ENCODE measurements around the gene SYT13.

The SYT13 gene

DNA sequence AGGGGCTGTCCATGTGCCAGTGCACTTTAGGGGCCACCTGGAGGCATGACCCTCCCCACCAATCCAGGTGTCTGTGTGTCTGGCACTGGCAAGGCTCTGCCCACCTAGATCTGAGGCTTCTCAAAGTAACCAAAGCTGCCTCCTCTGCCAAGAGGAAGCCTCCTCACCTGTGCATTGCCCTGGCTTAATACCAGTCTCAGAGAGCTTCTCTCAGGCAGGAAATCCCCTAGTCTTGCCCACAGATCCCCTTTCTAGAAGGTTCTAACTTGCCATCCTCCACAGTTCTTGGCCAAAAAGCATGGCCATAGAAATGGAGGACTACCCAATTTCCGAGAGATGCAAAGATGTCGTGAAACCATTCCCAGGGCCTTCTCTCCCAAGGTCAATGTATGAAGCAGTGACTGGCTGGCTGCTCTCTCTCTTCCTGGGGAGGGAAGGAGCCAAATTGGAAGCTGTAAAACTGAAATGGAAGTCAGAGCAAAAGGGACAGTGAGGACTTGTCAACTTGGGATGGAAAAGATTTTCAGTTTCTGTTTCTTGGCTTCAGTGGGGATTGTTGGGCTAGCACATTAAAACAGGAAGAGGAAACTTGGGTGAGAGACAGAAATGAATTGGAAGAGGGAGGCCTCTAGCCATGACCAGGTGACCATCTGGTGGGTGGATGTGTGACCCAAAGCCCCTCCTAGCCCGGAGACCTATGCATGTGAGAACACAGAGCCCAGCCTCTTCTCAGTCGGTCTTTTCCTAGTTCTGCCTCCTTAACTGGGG lies 70.9 kb downstream of the SYT13 start:
- TF ChIP-seq, protein P1, sequence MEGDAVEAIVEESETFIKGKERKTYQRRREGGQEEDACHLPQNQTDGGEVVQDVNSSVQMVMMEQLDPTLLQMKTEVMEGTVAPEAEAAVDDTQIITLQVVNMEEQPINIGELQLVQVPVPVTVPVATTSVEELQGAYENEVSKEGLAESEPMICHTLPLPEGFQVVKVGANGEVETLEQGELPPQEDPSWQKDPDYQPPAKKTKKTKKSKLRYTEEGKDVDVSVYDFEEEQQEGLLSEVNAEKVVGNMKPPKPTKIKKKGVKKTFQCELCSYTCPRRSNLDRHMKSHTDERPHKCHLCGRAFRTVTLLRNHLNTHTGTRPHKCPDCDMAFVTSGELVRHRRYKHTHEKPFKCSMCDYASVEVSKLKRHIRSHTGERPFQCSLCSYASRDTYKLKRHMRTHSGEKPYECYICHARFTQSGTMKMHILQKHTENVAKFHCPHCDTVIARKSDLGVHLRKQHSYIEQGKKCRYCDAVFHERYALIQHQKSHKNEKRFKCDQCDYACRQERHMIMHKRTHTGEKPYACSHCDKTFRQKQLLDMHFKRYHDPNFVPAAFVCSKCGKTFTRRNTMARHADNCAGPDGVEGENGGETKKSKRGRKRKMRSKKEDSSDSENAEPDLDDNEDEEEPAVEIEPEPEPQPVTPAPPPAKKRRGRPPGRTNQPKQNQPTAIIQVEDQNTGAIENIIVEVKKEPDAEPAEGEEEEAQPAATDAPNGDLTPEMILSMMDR (conservative IDR thresholded peaks at IDR 0.05), result no peak
- no peak overlapping the region for H3K27ac ChIP-seq

DNA sequence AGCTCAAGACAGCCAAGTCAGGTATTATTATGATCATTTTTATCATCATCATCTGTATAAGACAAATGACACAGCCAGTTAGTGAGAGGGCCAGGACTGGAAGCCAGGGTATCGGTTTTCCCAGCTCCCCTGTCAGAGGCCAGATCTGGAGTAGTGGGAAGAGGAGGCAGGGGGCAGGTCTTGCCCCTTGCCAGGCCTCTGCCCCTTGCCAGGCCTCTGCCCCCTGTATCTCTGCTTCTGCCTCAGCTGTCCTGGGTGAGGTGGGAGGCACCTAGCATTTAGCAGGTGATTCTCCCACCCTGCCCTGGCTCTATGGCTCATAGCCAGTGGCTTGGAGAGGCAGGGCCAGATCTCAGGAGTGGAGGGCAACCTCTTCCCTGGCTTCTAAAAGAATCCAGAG lies 72.4 kb downstream of the SYT13 start:
- TF ChIP-seq, protein P1 (conservative IDR thresholded peaks at IDR 0.05), result no peak
- H3K27ac ChIP-seq, result no peak overlapping the region

DNA sequence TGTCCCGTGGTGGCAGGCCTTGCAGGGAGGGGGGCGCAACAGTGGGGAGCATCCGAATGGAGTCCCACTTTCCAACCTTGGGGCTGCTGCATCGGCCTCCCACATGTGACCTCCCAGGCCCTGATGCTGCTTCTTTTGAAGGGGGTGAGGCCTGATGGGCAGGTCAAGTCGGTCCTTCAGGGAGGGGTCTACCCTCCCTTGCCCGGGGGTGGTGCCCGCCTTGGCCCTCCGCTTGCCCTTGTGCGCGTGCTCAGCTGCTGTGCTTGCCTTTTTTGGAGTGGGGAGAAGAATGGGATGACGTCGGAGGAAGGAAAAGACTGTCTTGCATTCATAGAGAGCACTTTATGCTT lies 72.8 kb downstream of the SYT13 start:
- TF ChIP-seq, protein P1 (conservative IDR thresholded peaks at IDR 0.05), result no peak
- H3K27ac ChIP-seq, result no peak overlapping the region

DNA sequence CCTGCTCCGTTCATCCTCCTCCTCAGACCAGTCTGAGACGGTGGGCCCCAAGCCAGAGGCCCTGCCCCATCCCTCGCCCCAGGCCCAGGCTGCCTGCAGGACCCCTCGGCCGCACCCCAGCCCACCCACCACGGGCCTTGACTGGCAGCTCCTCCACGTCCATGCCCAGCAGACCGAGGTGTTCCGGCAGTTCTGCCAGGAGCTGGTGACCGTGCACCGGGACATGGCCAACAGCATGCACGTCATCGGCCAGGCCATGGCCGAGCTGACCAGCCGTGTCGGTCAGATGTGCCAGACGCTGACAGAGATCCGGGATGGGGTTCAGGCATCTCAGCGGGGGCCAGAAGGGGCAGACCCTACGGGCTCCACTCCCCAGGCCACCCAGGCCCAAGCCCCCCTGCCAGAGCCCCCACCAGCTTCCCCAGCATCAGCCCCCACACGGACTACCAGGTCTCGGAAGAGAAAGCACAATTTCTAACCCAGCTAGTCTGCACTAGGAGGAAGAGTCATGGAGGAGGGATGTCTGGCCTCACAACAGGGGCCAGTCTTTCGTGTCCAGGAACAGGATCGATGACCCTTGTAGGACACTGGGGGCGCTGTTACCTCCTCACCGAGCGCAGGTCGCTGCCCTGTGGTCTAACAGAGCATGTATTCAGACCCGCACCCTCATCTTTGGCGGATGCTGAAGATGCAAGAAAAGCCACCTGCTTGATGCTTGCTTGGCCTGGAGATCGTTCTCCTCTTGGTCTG lies 73.4 kb downstream of the SYT13 start:
- TF ChIP-seq, protein P1 (conservative IDR thresholded peaks at IDR 0.05), result no peak
- H3K27ac ChIP-seq, result no peak overlapping the region

DNA sequence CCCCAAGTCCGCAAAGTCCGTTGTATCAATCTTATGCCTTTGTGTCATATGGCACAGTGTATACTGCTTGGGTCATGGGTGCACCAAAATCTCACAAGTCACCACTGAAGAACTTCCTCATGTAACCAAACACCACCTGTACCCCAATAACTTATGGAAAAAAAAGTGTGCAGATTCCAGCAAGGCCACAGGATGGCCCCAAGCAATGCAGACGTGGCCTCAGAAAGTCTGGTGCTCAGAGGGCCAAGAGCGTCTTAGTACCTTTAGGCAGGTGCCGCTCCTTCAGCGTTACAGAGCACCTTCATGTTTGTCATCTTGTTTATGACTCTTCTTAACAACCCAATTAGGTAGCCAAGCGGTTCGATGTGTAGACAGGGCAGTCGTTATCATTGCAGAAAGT lies 74.4 kb downstream of the SYT13 start:
- TF ChIP-seq, protein P1 (conservative IDR thresholded peaks at IDR 0.05), result 0 out of 2 replicates have a peak, but pooled peaks have one; percentile 13
- H3K27ac ChIP-seq, result no peak overlapping the region

DNA sequence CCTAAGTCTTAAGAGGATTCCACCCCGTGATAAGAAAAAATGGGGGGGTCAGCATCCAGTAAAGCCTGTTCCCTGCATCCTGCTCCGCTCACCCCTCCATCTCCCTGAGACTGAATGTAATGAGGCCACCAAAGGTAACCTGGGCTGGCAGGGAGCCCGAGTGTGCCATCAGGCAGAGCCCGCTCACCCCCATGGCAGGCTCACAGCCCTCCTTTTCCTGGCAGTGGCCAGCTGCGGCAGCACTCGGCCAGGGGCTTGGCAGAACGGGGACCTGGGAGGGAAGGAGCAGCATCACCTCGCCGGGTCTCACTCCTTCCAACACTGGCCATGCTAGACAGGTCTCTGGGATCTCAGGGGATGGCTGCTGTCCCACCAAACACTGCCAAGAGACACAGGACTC lies 75.3 kb downstream of the SYT13 start:
- TF ChIP-seq, protein P1 (conservative IDR thresholded peaks at IDR 0.05), result no peak
- no peak overlapping the region for H3K27ac ChIP-seq

DNA sequence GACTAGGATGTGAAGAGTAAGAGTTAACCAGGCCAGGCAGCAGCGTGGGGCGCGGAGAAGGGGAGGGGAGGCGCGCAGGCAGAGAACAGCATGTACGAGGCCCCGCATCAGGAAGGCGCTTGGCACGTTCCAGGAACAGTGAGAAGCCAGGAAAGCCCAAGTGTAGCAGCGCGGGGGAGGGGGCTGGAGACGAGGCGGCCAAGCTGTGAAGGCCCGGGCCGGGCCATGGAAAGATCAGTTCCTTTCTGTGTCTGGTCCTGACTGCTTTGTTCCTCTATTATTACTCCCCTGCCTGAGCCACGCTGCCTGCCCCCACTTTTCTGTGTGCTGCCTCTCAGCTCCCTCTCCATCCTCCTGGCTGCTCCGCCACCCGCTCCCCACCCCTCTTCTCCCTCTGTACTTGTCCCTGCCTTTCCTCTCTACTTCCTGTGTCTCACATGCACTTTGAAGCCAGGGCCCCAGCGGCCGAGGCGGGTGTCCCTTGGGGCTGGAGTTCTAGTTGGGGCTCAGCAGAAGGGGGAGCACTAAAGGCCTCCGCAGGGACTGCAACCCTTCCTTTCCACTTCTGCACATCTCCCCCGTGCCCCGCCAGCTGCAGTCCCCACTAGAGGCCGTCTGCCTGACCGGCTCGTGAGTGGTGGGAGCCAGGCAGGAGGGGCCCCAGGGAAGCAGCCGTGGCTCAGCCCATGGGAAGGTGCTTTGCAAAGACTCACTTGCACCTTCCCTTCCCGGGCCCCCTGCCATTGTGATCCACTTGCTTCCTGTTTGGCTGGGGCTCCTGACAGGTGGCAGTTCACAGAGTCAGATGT lies 76.0 kb downstream of the SYT13 start:
- TF ChIP-seq, protein P1 (conservative IDR thresholded peaks at IDR 0.05), result no peak
- H3K27ac ChIP-seq, result no peak overlapping the region

Data from VCaP (cell line).